Measurements from ENCODE around the gene TLX2.

TLX2 gene

DNA sequence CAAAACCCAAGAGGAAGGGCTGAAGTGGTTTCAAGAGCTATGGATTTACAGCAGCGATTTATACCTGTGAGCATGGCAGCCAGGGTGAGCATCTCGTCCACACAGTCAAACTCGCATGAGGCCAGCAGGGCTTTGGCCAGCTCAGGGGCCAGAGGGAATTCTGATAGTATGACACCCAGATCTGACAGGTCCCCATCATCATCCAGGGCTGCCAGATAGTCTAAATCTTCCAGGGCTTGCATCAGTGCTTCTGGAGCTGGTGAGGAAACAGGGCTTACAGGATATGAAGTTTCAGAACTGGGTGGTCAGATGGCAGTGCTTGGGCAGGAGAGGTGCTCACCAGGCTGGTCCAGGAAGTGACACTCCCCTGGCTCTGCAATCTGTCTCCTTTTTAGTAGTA lies 8.3 kb downstream of the TLX2 start (continued):
- TF ChIP-seq PATZ1 (tag by site-specific recombination; IDR thresholded peaks at IDR 0.05), result no peak
- TF ChIP-seq ZNF660 (tag by site-specific recombination; IDR thresholded peaks at IDR 0.05), result no peak
- no peak for TF ChIP-seq ZNF341 (tag by site-specific recombination; IDR thresholded peaks at IDR 0.05; ENCODE audit: low read depth)
- no peak for TF ChIP-seq BCL11B (tag by site-specific recombination; IDR thresholded peaks at IDR 0.05; ENCODE audit: low read depth)
- TF ChIP-seq ZNF654 (tag by site-specific recombination; IDR thresholded peaks at IDR 0.05; ENCODE audit: low read depth), result no peak
- no peak for TF ChIP-seq ZNF558 (tag by site-specific recombination; IDR thresholded peaks at IDR 0.05)
- TF ChIP-seq ZNF133 (tag by site-specific recombination; IDR thresholded peaks at IDR 0.05), result no peak
- TF ChIP-seq, protein P1, sequence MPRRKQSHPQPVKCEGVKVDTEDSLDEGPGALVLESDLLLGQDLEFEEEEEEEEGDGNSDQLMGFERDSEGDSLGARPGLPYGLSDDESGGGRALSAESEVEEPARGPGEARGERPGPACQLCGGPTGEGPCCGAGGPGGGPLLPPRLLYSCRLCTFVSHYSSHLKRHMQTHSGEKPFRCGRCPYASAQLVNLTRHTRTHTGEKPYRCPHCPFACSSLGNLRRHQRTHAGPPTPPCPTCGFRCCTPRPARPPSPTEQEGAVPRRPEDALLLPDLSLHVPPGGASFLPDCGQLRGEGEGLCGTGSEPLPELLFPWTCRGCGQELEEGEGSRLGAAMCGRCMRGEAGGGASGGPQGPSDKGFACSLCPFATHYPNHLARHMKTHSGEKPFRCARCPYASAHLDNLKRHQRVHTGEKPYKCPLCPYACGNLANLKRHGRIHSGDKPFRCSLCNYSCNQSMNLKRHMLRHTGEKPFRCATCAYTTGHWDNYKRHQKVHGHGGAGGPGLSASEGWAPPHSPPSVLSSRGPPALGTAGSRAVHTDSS (tag by site-specific recombination; IDR thresholded peaks at IDR 0.05), result no peak
- TF ChIP-seq ZNF610 (tag by site-specific recombination; IDR thresholded peaks at IDR 0.05; ENCODE audit: borderline replicate concordance), result no peak

GRCh38 chr2:74524005-74524404 lies 9.8 kb downstream of the TLX2 start:
- peaks cover 7 to 36% of the 10 kb centered on the region in 2 experiments; a peak in 1 of 3 replicates for H3K36me3 ChIP-seq (ENCODE audit: control insufficient read depth in 2 of 2, insufficient read depth in 1 of 2, low read length in 2 of 2)
- POLR2A ChIA-PET, result no interaction called here
- CTCF ChIA-PET, result no interaction called here
- H3K27ac ChIP-seq (ENCODE audit: extremely low read depth, low read depth, low read length), result no peak overlapping the region
- no peaks in the 10 kb centered on the region for H3K9me3 ChIP-seq (ENCODE audit: control insufficient read depth, insufficient read depth, low read depth, low read length)
- no peaks in the 10 kb centered on the region; the same call in 1 of the 2 replicates for H3K4me1 ChIP-seq (ENCODE audit: control insufficient read depth, insufficient read depth, low read length)
- H3K4me3 ChIP-seq (ENCODE audit: low read depth, low read length), result no peak overlapping the region
- TF ChIP-seq HOXA7 (CRISPR knock-in tag; IDR thresholded peaks at IDR 0.05; ENCODE audit: borderline replicate concordance) (no peak), ZNF785 (tag by site-specific recombination; IDR thresholded peaks at IDR 0.05) (no peak), ZSCAN5A (tag by site-specific recombination; IDR thresholded peaks at IDR 0.05) (no peak), PATZ1 (tag by site-specific recombination; IDR thresholded peaks at IDR 0.05) (no peak), ZSCAN23 (tag by site-specific recombination; IDR thresholded peaks at IDR 0.05) (no peak), ZNF548 (tag by site-specific recombination; IDR thresholded peaks at IDR 0.05) (no peak)
- TF ChIP-seq, protein P2, sequence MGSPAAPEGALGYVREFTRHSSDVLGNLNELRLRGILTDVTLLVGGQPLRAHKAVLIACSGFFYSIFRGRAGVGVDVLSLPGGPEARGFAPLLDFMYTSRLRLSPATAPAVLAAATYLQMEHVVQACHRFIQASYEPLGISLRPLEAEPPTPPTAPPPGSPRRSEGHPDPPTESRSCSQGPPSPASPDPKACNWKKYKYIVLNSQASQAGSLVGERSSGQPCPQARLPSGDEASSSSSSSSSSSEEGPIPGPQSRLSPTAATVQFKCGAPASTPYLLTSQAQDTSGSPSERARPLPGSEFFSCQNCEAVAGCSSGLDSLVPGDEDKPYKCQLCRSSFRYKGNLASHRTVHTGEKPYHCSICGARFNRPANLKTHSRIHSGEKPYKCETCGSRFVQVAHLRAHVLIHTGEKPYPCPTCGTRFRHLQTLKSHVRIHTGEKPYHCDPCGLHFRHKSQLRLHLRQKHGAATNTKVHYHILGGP (tag by site-specific recombination; IDR thresholded peaks at IDR 0.05), result no peak
- TF ChIP-seq, protein P3, sequence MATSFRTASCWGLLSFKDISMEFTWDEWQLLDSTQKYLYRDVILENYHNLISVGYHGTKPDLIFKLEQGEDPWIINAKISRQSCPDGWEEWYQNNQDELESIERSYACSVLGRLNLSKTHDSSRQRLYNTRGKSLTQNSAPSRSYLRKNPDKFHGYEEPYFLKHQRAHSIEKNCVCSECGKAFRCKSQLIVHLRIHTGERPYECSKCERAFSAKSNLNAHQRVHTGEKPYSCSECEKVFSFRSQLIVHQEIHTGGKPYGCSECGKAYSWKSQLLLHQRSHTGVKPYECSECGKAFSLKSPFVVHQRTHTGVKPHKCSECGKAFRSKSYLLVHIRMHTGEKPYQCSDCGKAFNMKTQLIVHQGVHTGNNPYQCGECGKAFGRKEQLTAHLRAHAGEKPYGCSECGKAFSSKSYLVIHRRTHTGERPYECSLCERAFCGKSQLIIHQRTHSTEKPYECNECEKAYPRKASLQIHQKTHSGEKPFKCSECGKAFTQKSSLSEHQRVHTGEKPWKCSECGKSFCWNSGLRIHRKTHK (tag by site-specific recombination; IDR thresholded peaks at IDR 0.05), result no peak

Data from HEK293 (cell line).